Measurements from ENCODE around the gene SRGAP1.

The SRGAP1 gene

DNA sequence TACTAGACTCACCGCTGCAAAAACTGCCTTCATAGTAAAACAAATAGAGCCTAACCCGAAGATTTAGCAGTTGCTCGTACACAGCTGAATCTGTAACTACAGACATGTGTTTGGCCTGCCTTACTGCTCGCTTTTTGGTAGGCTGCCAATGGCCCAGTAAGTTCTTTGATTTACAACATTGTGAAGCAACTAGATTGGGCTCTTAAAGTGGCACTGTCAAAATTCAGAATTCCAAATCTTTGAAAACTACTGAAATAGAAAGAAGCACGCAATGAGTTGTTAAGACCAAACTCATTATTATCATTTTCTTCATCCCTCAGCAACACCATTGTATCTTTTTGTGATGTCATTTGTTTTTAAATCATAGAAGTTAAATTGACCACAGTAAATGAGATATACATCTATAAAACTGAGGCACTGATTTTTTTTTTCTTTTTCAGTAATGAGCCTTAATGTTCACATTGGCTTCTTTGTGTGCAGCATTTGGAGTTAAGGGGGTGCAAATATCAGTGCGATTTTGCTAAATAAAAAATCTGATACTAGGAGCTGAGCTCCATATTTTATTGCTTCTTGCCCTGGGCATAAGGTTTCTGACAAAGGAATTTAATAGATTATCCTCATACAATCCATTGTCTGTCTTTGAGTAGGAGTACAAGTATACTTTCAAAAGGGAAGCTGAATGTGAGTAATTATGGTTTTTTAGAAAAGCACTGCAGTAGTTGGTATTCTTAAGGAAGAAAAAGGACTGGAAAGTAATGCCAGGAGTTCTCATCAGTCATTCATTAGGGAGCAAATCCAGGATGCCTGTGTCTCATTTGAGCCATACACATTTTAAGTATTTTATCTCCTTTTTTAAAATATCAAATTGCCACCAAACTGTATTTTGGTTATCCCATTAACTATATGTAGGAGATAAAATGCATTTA is 239.0 kb downstream of the SRGAP1 start:
- DNase-seq: peak in 35 of 51 donors; percentile 2 to 84 (median 48)

DNA sequence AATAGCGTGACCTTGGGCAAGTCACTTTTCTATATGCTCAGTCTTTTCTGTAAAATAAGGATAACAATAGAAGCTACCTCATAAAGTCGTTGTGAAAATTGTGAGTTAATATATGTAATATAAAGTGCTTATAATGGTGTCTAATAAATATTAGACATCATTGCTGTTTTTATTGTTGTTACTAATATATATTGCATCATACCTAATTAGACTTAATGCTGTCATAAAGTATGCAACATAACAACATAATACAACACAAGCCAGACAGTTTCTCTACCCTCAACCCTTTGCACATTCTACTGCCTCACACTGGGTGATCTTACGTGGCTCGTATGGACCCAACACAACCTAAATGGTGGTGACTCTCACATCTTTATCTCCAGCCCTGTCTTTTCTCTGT is 240.7 kb downstream of the SRGAP1 start:
- DNase-seq: no peak

DNA sequence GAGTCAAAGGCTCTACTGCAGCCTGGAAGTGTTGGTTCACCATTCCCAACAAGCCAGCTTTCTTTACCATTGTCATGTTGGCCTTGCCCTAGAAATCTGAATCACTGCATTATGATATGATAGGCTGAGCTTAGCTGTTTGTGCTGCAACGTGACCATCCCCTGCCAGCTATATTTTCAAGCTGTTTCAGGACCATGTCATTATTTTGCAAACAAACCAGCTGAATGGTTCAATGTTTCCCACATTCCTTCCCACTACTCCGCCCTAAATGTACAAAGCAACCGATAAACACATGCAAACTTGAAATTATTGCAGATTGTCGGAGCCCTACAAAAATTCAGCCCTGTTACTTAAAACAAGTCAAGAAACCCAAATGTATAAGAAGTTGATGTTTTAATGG is 241.5 kb downstream of the SRGAP1 start:
- DNase-seq: no peak

DNA sequence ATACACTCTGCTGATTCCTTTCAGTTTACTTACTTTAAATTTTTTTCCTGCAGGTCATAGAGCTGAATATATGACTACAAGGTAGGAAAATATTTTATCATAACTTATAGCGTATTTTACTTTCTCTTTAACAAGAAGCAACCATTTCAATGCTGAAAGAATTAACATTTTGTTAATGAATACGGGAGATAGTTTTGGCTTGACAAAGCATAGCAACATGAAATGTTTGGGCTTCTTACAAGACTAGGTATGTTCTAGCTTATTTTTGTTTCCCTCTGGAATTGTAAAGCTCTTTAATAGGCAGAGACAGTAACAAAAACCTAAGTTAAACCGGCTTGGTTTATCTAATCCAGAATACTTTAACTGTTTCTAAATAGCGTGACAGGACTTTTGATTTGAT is 242.4 kb downstream of the SRGAP1 start:
- no peak for DNase-seq

DNA sequence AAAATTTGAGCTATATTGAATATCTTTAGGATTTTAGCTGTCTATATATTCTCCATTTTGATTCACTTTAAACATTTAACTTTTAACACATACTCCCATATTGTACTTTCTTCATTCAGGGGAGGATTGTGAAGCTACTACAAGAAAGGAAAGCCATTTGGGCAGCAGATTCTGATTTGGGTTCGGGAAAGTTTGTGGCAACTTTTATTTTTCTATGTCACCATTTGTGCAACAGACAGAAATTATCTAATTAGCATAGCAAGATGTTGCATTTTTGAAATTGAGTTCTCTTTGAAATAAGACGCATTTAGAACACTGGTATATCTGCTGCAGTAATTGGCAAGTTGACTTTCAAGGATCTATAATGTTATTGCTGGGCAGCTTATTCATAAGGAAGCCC is 243.3 kb downstream of the SRGAP1 start:
- DNase-seq: no peak

DNA sequence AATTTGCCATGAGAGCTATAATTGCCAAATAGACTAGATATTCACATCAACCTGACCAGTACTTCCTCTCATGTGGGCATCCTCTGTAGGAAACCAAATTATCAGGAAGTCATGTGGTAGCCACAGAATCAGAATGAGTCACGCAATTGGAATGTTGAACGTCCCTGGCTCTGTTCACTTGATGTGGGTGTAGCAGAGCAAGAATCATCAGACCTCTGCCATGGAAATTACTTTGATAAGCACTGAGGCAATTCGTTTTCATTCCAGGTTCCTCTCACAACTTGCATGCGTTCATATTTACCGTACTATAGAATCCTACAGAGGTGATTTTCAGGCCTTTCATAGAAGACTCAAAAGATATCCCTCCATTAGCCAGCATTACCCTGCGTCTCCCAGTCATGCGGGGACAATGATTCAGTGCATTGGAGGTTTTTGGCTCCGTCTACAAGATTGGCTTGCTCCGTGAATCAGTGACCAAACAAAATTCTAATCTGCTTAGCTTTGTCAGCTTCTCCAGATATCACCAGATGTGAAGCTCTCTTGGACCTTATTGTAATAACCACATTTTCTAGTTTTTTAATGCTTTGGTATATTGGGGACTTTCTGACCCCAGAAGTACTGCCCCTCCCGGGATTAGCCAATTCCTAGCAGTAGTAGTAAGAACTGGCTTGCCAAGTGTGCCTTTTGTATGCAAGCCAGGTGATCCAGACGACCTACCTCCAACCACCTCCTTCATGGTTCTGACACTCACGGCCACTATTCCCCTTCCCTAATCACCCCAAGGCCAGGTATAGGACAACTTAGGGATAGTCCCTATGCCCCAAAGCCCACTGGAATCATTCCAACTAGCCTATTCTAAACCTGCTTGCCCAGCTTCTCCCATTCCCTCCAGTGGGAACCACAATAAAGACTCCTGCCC is 244.2 kb downstream of the SRGAP1 start:
- DNase-seq: peak in 8 of 51 donors; percentile 2 to 48 (median 18)

DNA sequence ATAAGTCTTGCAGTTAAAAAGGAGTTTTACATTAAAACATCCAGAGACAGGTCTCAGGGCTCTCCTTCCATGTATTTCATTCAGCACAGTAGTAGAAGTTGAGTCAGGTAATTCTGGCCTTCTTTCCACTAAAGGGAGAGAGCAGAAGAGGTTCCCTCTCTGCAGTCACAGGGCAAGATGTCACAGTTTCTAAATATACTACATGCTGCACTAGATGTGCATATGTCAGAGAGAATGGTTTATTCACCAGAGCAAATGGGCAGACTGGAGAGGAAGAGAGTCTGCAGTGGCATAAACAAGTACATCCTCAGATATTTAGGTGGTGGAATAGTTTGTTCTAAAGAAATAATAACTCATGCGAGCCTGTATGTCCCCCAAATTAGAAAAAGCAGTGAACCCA is 245.5 kb downstream of the SRGAP1 start:
- DNase-seq: peak in 1 of 51 donors; percentile 2

DNA sequence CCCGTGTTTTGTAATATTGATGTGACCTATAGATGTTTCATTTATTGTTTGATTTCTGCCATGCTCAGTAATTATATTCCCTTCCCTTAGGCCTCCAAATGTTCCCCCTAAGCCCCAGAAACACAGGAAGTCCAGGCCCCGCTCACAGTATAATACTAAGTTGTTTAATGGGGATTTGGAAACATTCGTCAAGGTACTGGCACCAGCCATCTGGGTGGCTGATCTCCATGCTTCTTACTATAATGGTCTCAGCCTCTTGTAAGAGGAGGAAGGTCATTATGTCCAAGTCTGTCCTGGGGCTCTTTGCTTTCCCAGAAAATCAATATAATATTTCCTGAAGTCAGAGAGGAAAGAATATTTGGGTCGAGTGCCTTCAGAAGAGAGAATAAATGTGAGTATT is 246.7 kb downstream of the SRGAP1 start:
- no peak for DNase-seq

DNA sequence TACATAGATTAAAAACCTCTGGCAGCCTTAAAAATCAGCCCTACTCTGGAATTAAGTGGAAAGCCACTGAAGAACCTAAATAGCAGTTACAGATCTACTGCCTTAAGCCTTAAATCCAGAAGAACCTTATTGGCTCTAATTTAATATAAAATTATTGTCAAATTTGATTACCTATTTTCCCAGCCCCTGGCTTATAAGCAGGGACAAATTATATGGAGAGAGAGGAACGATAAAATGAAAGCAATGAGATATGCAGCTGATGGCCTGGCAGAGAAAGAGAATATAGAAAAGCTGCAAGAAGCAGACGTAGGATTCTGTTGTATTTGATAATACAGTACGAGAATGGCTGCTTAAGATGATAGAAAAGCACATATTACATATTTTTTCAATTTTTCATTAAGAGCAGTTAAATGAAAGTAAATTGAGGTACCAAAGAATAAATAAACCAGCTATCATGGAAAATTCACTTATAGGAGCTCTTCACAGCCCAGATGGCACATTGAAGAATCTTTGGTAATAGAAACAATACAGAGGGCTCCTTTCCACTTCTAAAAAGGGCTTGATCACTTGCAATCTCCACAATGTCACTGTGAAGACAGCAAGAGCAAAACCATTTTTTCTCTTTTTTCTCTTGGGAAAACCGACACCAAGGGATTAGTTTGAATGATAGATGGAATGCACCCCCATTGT is 248.2 kb downstream of the SRGAP1 start:
- DNase-seq: no peak

DNA sequence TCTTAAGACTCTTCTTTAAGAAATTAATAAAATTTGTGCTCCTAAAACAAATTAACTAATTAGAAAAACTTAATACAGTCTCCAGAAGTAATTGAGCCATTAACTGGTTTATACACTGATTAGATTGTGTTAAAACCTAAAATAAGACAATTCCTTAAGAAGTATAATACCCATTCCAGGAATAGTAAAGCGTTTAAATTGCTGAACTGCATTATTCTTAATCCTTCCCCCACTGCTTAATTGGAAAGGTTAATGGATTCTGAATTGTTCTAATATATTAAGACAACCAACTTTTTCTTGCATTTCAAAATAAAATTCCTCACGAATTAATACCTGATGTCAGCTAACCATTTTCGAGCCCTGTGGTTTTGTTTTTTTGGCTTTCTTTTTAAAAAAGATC is 249.2 kb downstream of the SRGAP1 start:
- no peak for DNase-seq

DNA sequence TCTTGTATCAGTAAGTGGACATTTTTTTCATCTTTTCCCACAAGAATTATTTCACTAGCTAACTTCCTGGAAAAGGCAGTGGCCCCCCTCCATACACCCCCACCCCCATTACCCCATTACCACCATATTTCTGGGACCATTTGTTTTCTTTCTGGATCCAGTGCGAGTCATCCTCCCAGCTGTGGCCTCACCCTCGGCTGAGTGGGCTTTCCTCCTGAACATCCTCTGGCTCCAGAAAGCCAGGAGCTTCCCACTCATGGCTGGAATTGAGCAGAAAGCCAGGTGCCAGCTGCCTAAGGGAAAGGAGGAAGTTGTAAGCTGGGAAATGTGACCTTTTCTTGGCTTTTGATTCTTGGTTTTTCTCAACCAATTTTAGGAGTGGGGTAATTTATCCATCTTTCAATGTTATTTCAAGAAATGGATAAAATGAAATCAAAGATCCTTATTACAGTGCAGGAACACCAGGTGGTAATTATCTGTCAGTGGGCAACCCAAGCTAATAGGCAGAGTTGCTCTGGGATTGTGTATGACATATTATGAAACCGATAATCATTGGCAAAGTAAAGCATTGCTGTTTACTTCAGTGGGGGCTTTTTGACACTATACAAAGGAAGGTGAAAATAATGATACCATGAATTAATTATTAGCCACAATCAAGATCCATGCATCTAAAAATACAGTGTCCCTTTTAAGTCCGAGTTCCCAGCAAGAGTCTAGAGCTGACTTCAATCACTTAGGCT is 253.0 kb downstream of the SRGAP1 start:
- no peak for DNase-seq

DNA sequence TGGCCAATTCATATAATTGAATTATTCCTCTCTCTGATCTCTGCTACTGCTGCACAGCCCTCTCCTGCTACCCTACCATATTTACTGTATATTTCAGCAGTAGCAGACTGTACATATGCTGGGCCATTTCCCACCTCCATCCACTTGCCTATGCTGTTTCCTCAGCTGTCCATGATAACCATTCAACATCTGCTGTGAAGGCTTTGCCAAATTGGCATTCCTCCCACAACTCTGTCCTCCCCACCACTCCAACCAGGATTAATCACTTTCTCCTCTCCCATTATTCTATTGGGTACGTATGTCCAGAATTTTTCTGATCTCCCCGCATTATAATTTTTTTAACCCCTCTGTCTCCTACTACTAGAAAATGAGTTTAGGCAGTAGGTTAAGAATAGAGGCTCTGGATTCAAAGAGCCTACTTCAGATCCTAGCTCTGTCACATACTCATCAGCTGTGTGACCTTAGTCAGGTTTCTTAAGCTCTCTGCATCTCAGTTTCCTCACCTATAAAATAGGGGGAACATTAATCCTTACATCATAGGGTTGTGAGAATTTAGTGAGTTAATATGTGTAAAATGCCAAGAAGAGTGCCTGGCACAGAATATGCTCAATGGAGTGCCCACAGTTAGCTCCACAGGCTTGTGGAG is 254.3 kb downstream of the SRGAP1 start:
- peak in 2 of 51 donors; percentile 1 to 12 for DNase-seq

DNA sequence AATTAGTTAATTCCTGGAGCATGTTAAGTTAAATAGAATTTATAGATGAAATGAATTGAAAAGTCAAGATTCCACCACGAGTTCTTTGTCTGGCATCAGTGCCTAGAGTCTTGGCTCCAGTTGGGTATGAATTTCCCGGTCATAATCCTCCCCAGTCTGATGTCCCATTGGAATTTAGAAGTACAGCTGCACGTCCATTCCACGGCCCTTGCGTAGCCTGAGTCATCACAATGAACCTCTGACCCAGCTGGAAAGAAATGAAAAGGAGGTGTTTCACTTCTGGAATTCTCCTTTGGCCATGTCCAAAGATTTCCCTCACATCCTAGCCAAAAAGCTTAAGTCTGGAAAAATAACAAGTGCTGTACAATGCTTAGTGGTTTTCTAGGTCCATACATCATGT is 254.9 kb downstream of the SRGAP1 start:
- no peak for DNase-seq

DNA sequence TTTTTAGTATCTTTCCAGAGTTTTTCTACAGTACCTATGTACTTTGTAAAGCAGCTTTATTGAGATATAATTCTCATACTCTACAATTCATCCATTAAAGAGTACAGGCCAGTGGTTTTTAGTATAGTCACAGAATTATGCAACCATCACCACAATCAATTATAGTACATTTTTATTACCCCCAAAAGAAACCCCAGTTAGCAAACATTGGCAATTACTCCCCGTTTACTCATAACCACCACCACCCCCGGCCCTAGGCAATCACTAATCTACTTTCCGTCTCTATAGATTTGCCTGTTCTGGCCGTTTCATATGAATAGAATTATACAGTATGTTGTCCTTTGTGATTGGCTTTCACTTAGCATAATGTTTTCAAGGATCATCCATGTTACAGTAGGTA is 257.8 kb downstream of the SRGAP1 start:
- no peak for DNase-seq

DNA sequence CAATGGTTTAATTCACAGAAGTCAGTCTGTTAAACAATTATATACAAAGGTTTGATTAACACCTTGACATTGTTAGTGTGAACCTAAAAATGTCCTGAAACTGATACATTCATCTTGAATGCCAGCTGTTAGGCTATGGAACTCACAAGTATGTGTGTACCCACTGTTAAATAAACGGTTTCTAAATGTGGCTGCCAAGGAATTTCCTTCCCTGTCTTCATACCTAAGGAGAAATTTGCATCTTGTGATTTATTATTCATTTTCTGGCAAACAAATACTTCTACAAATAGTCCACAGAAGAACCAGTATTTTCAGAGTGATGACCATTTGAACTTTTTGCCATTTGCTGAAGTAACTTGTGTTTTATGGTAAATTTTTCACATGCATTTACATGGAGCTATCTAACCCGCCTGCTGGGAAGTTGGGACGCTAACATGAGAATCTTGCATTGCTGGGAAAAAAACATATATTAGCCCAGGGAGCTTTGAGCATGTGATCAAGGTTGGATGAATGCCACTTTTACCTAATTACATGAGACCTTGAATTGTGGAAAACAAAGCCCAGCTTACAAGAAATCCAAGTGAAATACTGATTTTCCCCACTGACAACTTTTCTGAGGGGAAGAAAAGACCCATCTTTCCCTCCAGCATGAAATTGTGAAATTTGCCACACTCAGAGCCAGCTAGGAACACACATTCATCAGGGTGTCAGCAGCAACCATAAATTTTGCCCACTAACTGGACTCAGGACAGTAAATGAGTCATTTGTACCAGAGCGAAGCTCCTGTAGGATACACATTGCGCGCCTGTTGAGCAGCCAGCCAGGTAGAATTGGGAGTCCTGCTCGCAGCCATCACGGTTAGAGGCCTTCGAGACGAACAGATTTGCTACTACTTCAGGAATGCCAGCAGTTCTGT is 259.6 kb downstream of the SRGAP1 start:
- no peak for DNase-seq

DNA sequence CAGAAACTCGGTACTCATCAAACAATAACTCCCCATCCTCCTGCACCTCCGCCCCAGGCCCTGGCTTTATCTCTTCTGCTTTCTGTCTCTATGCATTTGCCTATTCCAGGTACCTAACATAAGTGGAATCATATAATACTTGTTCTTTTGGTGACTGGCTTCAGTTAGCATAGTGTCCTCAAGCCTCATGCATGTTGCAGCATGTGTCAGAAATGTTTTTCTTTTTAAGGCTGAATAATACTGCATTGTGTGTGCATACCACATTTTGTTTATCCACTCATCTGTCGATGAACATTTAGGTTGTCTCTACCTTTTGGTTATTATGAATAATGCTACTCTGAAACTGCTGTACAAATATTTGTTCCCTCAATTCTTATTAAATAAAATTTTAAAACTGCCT is 260.5 kb downstream of the SRGAP1 start:
- no peak for DNase-seq

DNA sequence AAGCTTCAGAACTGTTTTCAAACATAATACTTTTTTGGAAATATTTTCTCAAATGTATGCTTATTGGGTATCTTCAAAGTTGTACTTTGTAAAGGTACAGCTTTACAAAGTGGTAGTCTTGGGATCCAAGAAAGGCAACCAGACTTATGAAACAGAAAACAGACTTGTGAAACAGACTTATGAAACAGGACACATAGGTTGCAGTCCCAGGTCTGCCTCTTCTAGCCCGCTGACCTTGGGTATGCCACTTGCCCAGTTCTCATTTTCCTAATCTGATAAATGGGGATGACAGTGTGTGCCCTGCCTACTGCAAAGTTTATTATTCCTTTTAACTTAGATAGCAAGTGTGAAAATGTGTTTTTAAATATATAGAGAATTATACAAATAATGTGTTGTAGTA is 263.3 kb downstream of the SRGAP1 start:
- no peak for DNase-seq

DNA sequence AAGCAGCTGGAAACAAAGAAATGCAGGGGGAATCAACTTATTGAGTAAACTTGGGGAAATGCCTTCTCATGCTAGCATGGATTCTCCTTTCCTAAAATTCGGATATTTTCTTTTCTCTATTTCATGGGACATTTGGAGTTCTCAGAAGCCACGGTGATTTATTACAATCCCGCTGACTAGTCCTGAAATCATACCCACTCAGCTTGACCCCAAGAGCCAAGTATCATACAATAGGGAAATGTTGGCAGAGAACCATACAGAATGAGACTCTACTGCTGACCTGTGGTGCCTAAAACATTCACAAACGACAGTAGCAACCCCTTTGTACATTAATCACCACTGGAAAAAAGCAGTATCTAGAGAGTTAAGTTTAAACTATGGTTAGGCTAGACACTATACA is 265.2 kb downstream of the SRGAP1 start:
- no peak for DNase-seq

DNA sequence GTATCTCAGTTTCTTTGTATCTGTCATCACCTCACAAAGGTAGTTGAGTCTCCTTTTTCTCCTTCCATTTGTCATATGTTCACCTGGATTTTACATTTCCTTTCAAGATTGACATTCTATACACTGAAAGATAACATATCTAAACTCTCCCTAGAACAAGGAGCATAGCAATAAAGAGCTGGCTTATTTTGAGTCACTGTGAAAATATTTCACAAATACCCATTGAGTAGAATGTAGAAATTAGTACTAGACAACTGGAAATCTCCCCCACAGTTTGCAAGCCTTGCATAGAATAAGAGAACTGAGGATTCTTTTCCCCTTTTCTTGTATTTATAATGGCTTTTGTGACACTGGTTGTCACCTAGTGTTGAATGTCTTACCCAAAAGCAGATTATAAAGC is 266.4 kb downstream of the SRGAP1 start:
- DNase-seq: no peak
